Measurements from ENCODE around the gene ZEB2. TPM values are rescaled to one million over a fixed set of nuclear protein-coding genes. Genes with fewer than 3 reads are reported as not detected.

ZEB2 gene
- total RNA-seq, 2 experiments from 2014 or later: 4.0 to 16.9 TPM

GRCh38 chr2:144465749-144466148, 54.2 kb downstream of the ZEB2 start:
- Histone ChIP-seq H3K4me3 (ENCODE audit: low read depth, low read length, poor library complexity, severe bottlenecking) (no peak overlapping the region), H3K4me2 (ENCODE audit: low read length) (no peak overlapping the region), H3K9me2 (ENCODE audit: insufficient read depth, low read length) (no peaks in the 10 kb centered on the region), H3K9me3 (ENCODE audit: low read length) (no peaks in the 10 kb centered on the region), H4K20me1 (ENCODE audit: insufficient read depth, low read length) (no peaks in the 10 kb centered on the region), H3K79me2 (ENCODE audit: insufficient read depth, low read depth, low read length) (no peaks in the 10 kb centered on the region), H3K27ac (ENCODE audit: low read depth, low read length, poor library complexity, severe bottlenecking) (no peak overlapping the region), H3K36me3 (ENCODE audit: insufficient read depth, low read length) (no peaks in the 10 kb centered on the region), H2AFZ (ENCODE audit: low read length) (no peak overlapping the region), H3K4me1 (ENCODE audit: insufficient read depth, low read length, poor library complexity, severe bottlenecking) (no peaks in the 10 kb centered on the region)
- CTCF ChIA-PET (ENCODE audit: unreplicated experiment): no interaction called here
- TF ChIP-seq EZH2phosphoT487 (IDR thresholded peaks at IDR 0.05; ENCODE audit: borderline replicate concordance, low read depth, low read length): no peak
- TF ChIP-seq, protein P1, sequence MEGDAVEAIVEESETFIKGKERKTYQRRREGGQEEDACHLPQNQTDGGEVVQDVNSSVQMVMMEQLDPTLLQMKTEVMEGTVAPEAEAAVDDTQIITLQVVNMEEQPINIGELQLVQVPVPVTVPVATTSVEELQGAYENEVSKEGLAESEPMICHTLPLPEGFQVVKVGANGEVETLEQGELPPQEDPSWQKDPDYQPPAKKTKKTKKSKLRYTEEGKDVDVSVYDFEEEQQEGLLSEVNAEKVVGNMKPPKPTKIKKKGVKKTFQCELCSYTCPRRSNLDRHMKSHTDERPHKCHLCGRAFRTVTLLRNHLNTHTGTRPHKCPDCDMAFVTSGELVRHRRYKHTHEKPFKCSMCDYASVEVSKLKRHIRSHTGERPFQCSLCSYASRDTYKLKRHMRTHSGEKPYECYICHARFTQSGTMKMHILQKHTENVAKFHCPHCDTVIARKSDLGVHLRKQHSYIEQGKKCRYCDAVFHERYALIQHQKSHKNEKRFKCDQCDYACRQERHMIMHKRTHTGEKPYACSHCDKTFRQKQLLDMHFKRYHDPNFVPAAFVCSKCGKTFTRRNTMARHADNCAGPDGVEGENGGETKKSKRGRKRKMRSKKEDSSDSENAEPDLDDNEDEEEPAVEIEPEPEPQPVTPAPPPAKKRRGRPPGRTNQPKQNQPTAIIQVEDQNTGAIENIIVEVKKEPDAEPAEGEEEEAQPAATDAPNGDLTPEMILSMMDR (conservative IDR thresholded peaks at IDR 0.05; ENCODE audit: low read length): no peak
- BruUV-seq (replicated peaks): no TSS peak
- POLR2A ChIA-PET: interaction anchor here (1.0 to 1.6 kb wide), 2 partner anchors 10 to 36 kb away, joined by 3 to 6 read pairs; no protein-coding TSS in a partner anchor
- intact Hi-C loops (cut with micrococcal nuclease; ENCODE audit: unreplicated experiment): no loop called here
- DNase-seq (ENCODE audit: low spot score): no peak

- CTCF ChIA-PET (ENCODE audit: unreplicated experiment): no interaction called here
- no TSS peak for BruUV-seq (replicated peaks)
- H3K27ac ChIP-seq (ENCODE audit: low read depth, low read length, poor library complexity, severe bottlenecking): no peak overlapping the region
- no peaks in the 10 kb centered on the region for H3K36me3 ChIP-seq (ENCODE audit: insufficient read depth, low read length)
- no peaks in the 10 kb centered on the region for H3K79me2 ChIP-seq (ENCODE audit: insufficient read depth, low read depth, low read length)
- intact Hi-C loops (cut with micrococcal nuclease; ENCODE audit: unreplicated experiment): no loop called here
- no peaks in the 10 kb centered on the region for H3K9me2 ChIP-seq (ENCODE audit: insufficient read depth, low read length)
- H3K4me1 ChIP-seq (ENCODE audit: insufficient read depth, low read length, poor library complexity, severe bottlenecking): no peaks in the 10 kb centered on the region
- H3K4me3 ChIP-seq (ENCODE audit: low read depth, low read length, poor library complexity, severe bottlenecking): no peak overlapping the region
- no peak for DNase-seq (ENCODE audit: low spot score)
- no peaks in the 10 kb centered on the region for H3K9me3 ChIP-seq (ENCODE audit: low read length)
- TF ChIP-seq, protein P1 (conservative IDR thresholded peaks at IDR 0.05; ENCODE audit: low read length): no peak
- no peak for TF ChIP-seq EZH2phosphoT487 (IDR thresholded peaks at IDR 0.05; ENCODE audit: borderline replicate concordance, low read depth, low read length)
- H4K20me1 ChIP-seq (ENCODE audit: insufficient read depth, low read length): no peaks in the 10 kb centered on the region
- H3K4me2 ChIP-seq (ENCODE audit: low read length): no peak overlapping the region
- POLR2A ChIA-PET: interaction anchor here (0.6 to 1.6 kb wide), 7 partner anchors 9 to 272 kb away, joined by 3 to 6 read pairs (median 4); no protein-coding TSS in a partner anchor
- H2AFZ ChIP-seq (ENCODE audit: low read length): no peak overlapping the region
Observed at GRCh38 chr2:144464730-144465129, 55.2 kb downstream of the ZEB2 start.

- POLR2A ChIA-PET: interaction anchor here (0.6 to 0.7 kb wide), 3 partner anchors 253 to 973 kb away, joined by 3 to 4 read pairs (median 3); no protein-coding TSS in a partner anchor
- no peak for DNase-seq (ENCODE audit: low spot score)
- peaks cover 6% of the 10 kb centered on the region for H3K4me1 ChIP-seq (ENCODE audit: insufficient read depth, low read length, poor library complexity, severe bottlenecking)
- no peaks in the 10 kb centered on the region for H4K20me1 ChIP-seq (ENCODE audit: insufficient read depth, low read length)
- CTCF ChIA-PET (ENCODE audit: unreplicated experiment): no interaction called here
- intact Hi-C loops (cut with micrococcal nuclease; ENCODE audit: unreplicated experiment): no loop called here
- no TSS peak for BruUV-seq (replicated peaks)
- H3K9me3 ChIP-seq (ENCODE audit: low read length): no peaks in the 10 kb centered on the region
- no peaks in the 10 kb centered on the region for H3K9me2 ChIP-seq (ENCODE audit: insufficient read depth, low read length)
- H2AFZ ChIP-seq (ENCODE audit: low read length): no peak overlapping the region
- no peak overlapping the region for H3K4me3 ChIP-seq (ENCODE audit: low read depth, low read length, poor library complexity, severe bottlenecking)
- TF ChIP-seq EZH2phosphoT487 (IDR thresholded peaks at IDR 0.05; ENCODE audit: borderline replicate concordance, low read depth, low read length): no peak
- TF ChIP-seq, protein P1 (conservative IDR thresholded peaks at IDR 0.05; ENCODE audit: low read length): no peak
- H3K4me2 ChIP-seq (ENCODE audit: low read length): no peak overlapping the region
- no peak overlapping the region for H3K27ac ChIP-seq (ENCODE audit: low read depth, low read length, poor library complexity, severe bottlenecking)
- no peaks in the 10 kb centered on the region for H3K36me3 ChIP-seq (ENCODE audit: insufficient read depth, low read length)
- H3K79me2 ChIP-seq (ENCODE audit: insufficient read depth, low read depth, low read length): no peaks in the 10 kb centered on the region
Observed at GRCh38 chr2:144463266-144463665, 56.7 kb downstream of the ZEB2 start.

Measured in OCI-LY7 (cell line).